Stimulated activated CD4-positive, alpha-beta T cell treated with anti-CD3 and anti-CD28 coated beads, Interleukin-4, amount 100 ng/mL, for 48 hours (primary cell): Measurements from ENCODE around the gene GRK6.

Experiments
- DNase-seq, 2 donors: peaks; one replicate each; pipeline ENCODE4 v3.0.0-alpha.2; 2020; ENCODE audit warnings: low read depth in 2 of 2

Gene GRK6

GRCh38 chr5:177425801-177426565, 493 bp upstream of the GRK6 start:
- peak; percentile 98 to 100 for DNase-seq

GRCh38 chr5:177427211-177427822, 841 bp downstream of the GRK6 start:
- no peak for DNase-seq

GRCh38 chr5:177427919-177428573, 1.6 kb downstream of the GRK6 start:
- DNase-seq: no peak

GRCh38 chr5:177428574-177429217, 2.2 kb downstream of the GRK6 start:
- DNase-seq: no peak

GRCh38 chr5:177429248-177430040, 3.0 kb downstream of the GRK6 start:
- DNase-seq: peak; percentile 82 to 89

- no peak for DNase-seq
Measured at GRCh38 chr5:177430140-177430951, 3.9 kb downstream of the GRK6 start.

GRCh38 chr5:177430972-177431316, 4.5 kb downstream of the GRK6 start:
- no peak for DNase-seq

- peak; percentile 65 to 71 for DNase-seq
Measured at GRCh38 chr5:177431317-177432142, 5.1 kb downstream of the GRK6 start.

- peak; percentile 52 to 58 for DNase-seq
Measured at GRCh38 chr5:177432143-177432838, 5.8 kb downstream of the GRK6 start.

- no peak for DNase-seq
Measured at GRCh38 chr5:177432839-177433657, 6.6 kb downstream of the GRK6 start.

- no peak for DNase-seq
Measured at GRCh38 chr5:177433658-177434217, 7.3 kb downstream of the GRK6 start.

GRCh38 chr5:177434437-177434836, 8.0 kb downstream of the GRK6 start:
- DNase-seq: peak; percentile 50 to 64

- DNase-seq: no peak
Measured at GRCh38 chr5:177434942-177435738, 8.7 kb downstream of the GRK6 start.

GRCh38 chr5:177435847-177436536, 9.5 kb downstream of the GRK6 start:
- no peak for DNase-seq

GRCh38 chr5:177437623-177438022, 11.1 kb downstream of the GRK6 start:
- no peak for DNase-seq

- no peak for DNase-seq
Measured at GRCh38 chr5:177438468-177438867, 12.0 kb downstream of the GRK6 start.
